Mammary epithelial cell (primary cell): ENCODE data around the gene DVL1.

Experiments
- EZH2 ChIP-seq: IDR thresholded peaks from 2 replicates; pipeline ENCODE4 v1.6.1; 2012; ENCODE audit warnings: low read length, inconsistent platforms, borderline replicate concordance
- TF ChIP-seq, protein P1 (sequence below), 2 donors: IDR thresholded peaks in 1 of 2; conservative IDR thresholded peaks in 1 of 2; 2 replicates each; pipeline ENCODE4 v1.5.1; 2011 to 2012; ENCODE audit warnings: inconsistent platforms in 2 of 2, low read length in 2 of 2, mild to moderate bottlenecking in 2 of 2, control low read depth in 1 of 2, low read depth in 1 of 2; ENCODE audit not compliant: insufficient read depth in 1 of 2; ENCODE audit errors: extremely low read depth in 1 of 2

DNA sequence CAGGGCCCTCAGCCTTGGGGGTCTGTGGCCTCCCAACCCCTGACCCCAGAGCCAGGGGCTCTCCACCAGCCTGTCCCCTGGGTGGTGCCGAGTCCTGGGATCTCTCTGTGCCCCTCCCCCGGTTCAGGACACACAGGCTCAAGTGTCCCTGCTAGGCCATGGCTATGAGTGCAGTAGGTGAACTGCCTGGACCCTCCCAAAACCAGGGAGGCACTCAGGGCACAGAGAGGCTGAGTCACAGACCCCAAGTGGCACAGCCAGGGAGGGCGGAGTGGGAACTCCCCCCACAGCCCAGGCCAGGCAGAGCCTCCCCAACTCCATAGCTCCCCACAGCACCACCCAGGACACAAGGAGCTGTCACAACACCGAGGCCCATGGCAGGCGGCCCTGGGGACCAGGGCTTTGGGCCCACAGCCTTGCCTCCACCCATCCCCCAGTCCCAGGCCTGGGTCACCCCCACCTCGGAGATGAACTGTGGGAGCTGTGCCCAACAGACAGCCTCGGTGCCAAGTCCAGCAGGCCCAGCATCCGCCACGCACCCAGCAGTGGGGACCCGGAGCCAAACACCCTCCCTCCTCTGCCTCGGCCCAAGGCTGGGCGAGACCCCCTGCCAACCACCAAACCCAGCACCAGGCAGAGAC is 3.2 kb downstream of the DVL1 start:
- TF ChIP-seq, protein P1, sequence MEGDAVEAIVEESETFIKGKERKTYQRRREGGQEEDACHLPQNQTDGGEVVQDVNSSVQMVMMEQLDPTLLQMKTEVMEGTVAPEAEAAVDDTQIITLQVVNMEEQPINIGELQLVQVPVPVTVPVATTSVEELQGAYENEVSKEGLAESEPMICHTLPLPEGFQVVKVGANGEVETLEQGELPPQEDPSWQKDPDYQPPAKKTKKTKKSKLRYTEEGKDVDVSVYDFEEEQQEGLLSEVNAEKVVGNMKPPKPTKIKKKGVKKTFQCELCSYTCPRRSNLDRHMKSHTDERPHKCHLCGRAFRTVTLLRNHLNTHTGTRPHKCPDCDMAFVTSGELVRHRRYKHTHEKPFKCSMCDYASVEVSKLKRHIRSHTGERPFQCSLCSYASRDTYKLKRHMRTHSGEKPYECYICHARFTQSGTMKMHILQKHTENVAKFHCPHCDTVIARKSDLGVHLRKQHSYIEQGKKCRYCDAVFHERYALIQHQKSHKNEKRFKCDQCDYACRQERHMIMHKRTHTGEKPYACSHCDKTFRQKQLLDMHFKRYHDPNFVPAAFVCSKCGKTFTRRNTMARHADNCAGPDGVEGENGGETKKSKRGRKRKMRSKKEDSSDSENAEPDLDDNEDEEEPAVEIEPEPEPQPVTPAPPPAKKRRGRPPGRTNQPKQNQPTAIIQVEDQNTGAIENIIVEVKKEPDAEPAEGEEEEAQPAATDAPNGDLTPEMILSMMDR (conservative IDR thresholded peaks at IDR 0.05 in 1 of 2, IDR thresholded peaks at IDR 0.05 in 1 of 2; ENCODE audit: extremely low read depth in 1 of 2, insufficient read depth in 1 of 2, low read depth in 1 of 2, low read length in 2 of 2) = no peak
- TF ChIP-seq EZH2 = no peak
